ENCODE measurements around the gene MICAL3.

MICAL3 gene

GRCh38 chr22:17873804-17874203 lies 150.6 kb downstream of the MICAL3 start:
- DNase-seq (ENCODE audit: low read depth in 3 of 3, low spot score in 1 of 3), result no peak

- no peak for DNase-seq (ENCODE audit: low read depth in 3 of 3, low spot score in 1 of 3)
These were observed 151.2 kb downstream of the MICAL3 start for GRCh38 chr22:17873116-17873515.

- no peak for DNase-seq (ENCODE audit: low read depth in 3 of 3, low spot score in 1 of 3)
These were observed 151.9 kb downstream of the MICAL3 start for GRCh38 chr22:17872471-17872870.

GRCh38 chr22:17871726-17872458 lies 152.5 kb downstream of the MICAL3 start:
- no peak for DNase-seq (ENCODE audit: low read depth in 3 of 3, low spot score in 1 of 3)

GRCh38 chr22:17870407-17870806 lies 154.0 kb downstream of the MICAL3 start:
- no peak for DNase-seq (ENCODE audit: low read depth in 3 of 3, low spot score in 1 of 3)

GRCh38 chr22:17869285-17870096 lies 154.9 kb downstream of the MICAL3 start:
- DNase-seq (ENCODE audit: low read depth in 3 of 3, low spot score in 1 of 3), result no peak

- no peak for DNase-seq (ENCODE audit: low read depth in 3 of 3, low spot score in 1 of 3)
These were observed 155.6 kb downstream of the MICAL3 start for GRCh38 chr22:17868771-17869170.

- no peak for DNase-seq (ENCODE audit: low read depth in 3 of 3, low spot score in 1 of 3)
These were observed 157.1 kb downstream of the MICAL3 start for GRCh38 chr22:17867160-17867785.

- no peak for DNase-seq (ENCODE audit: low read depth in 3 of 3, low spot score in 1 of 3)
These were observed 157.7 kb downstream of the MICAL3 start for GRCh38 chr22:17866621-17867020.

GRCh38 chr22:17866127-17866526 lies 158.2 kb downstream of the MICAL3 start:
- no peak for DNase-seq (ENCODE audit: low read depth in 3 of 3, low spot score in 1 of 3)

- DNase-seq (ENCODE audit: low read depth in 3 of 3, low spot score in 1 of 3), result no peak
These were observed 158.9 kb downstream of the MICAL3 start for GRCh38 chr22:17865183-17866055.

GRCh38 chr22:17864398-17865182 lies 159.8 kb downstream of the MICAL3 start:
- DNase-seq (ENCODE audit: low read depth in 3 of 3, low spot score in 1 of 3), result no peak

- no peak for DNase-seq (ENCODE audit: low read depth in 3 of 3, low spot score in 1 of 3)
These were observed 161.6 kb downstream of the MICAL3 start for GRCh38 chr22:17862646-17863181.

GRCh38 chr22:17861909-17862308 lies 162.5 kb downstream of the MICAL3 start:
- DNase-seq (ENCODE audit: low read depth in 3 of 3, low spot score in 1 of 3), result no peak

GRCh38 chr22:17860220-17860965 lies 164.0 kb downstream of the MICAL3 start:
- no peak for DNase-seq (ENCODE audit: low read depth in 3 of 3, low spot score in 1 of 3)

- DNase-seq (ENCODE audit: low read depth in 3 of 3, low spot score in 1 of 3), result no peak
These were observed 166.3 kb downstream of the MICAL3 start for GRCh38 chr22:17858033-17858432.

GRCh38 chr22:17855572-17856290 lies 168.6 kb downstream of the MICAL3 start:
- no peak for DNase-seq (ENCODE audit: low read depth in 3 of 3, low spot score in 1 of 3)

- no peak for DNase-seq (ENCODE audit: low read depth in 3 of 3, low spot score in 1 of 3)
These were observed 171.3 kb downstream of the MICAL3 start for GRCh38 chr22:17853073-17853472.

GRCh38 chr22:17851759-17852158 lies 172.6 kb downstream of the MICAL3 start:
- DNase-seq (ENCODE audit: low read depth in 3 of 3, low spot score in 1 of 3), result no peak

Measured in stimulated activated CD4-positive, alpha-beta T cell treated with anti-CD3 and anti-CD28 coated beads, TNF-alpha, amount 100 ng/mL, for 1 hour (primary cell).